NCI-H748 (cell line): ENCODE data around the gene ADGRA1.
"Not testable (repeated sequence)": the region's sequence is repeated elsewhere in the genome, so short reads cannot be mapped to it uniquely, and the experiment has no call there.

Experiments
- DNase-seq: peaks from one replicate; lab custom pipeline; 2025; ENCODE audit not compliant: unreplicated experiment; lab: John Stamatoyannopoulos, UW

ADGRA1 gene, protein sequence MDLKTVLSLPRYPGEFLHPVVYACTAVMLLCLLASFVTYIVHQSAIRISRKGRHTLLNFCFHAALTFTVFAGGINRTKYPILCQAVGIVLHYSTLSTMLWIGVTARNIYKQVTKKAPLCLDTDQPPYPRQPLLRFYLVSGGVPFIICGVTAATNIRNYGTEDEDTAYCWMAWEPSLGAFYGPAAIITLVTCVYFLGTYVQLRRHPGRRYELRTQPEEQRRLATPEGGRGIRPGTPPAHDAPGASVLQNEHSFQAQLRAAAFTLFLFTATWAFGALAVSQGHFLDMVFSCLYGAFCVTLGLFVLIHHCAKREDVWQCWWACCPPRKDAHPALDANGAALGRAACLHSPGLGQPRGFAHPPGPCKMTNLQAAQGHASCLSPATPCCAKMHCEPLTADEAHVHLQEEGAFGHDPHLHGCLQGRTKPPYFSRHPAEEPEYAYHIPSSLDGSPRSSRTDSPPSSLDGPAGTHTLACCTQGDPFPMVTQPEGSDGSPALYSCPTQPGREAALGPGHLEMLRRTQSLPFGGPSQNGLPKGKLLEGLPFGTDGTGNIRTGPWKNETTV

DNA sequence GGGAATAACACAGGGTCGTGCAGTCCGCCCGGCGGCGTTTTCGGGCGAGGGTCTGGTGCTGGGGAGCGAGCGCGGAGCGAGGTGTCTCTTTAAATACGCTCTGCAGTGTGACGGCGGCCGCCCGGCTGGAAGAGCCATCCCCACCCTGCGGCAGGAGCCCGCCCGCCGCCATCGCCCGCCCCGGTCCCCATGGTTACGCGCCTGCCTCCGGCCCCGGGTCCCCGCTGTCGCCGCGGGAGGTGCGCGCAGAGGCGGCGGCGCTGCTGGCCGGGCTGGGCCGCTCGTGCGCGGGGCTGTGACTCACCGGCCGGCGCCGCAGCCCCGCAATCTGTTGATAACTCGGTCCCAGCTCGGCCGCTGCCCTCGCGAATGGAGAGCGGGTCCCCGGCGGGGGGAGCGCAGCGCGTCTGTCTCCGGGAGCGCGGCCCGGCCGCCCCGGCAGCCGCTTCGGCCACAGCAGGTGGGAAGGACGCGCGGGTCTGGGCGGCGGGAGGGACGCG lies at the start of gene ADGRA1:
TSS of gene ADGRA1 (plus strand) at position 246 of the 500 bp plus-strand sequence. CDS start 986 bp downstream, outside the sequence.
- peak; percentile 66 for DNase-seq

DNA sequence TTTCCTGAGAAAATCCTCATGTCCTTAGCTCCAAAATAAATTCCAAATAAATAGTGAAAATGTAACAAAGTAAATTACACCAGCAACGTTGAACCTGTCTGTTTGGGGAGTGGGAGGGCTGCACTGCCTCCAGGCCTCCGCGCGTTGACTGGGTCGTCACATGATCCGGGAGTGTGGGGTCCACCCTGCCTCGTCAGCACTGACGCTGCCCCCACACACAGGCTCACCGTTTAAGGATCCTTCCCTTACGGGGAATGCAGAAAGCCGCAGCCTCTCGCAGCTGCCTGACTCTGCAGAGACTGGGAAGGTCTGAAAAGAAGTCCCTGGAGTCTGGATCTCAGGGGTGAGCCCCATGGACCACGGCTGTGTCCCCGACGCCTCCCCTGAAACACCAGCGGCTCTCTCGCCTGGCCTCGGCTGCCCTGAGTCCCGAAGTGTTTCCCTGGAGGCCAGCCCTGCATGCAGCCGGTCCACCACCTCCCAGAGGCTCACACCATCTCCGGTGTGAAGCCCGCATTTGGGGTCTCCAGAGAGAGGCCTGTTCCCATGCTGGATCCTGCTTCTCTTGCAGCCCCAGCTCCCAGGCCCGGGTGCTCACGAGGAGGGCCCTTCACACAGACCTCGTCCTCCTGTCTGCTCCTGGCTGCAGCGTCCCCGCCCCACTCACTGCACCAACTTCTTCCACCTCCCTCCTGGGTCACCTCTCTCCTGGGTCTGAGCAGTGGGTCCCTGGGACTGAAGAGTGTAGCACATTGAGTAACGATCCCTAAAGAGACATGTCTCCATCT lies 49.5 kb upstream of the ADGRA1 start:
- no peak for DNase-seq

- no peak for DNase-seq
These were observed 48.5 kb upstream of the ADGRA1 start for GRCh38 chr10:133039107-133039802.

DNA sequence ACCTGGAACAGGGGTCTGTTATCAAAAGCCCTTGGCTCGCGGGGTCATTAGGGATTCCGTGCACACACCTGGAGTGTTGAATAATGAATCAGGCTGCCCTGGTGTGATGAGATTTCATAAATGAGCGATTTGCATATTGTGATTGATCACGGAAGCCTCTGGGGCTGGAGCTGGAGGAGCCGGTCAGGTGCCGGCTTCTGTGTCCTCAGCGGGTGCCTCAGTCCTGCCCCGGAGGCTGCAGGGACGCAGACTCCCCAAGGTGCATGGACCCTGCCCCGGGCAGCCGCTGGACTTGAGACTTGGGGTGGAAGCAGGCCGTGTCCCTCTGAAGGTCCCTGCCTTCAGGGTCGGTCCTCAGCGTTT lies 47.9 kb upstream of the ADGRA1 start:
- DNase-seq: peak; percentile 14

DNA sequence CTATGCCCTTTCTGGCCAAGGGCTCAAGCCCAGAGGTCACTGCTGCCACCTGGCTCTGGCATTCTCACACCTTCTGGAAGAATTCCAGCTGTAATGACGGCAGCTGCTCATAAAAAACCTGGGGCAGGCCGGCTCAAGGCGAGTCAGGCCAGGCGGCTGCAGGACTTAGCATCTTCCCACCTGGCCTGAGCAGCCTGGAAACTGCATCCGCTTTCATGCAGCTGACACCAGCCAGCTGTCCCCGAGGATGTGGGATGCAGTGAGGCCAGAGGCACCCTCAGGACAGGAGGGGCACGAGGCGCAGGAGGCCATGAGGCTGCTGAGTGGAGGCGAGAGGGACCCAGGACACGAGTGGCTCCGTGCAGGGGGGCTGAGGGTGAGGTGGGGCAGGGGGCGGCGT lies 47.5 kb upstream of the ADGRA1 start:
- DNase-seq: peak; percentile 49

- no peak for DNase-seq
These were observed 46.6 kb upstream of the ADGRA1 start for GRCh38 chr10:133041101-133041500.

GRCh38 chr10:133042061-133042460 lies 45.7 kb upstream of the ADGRA1 start:
- no peak for DNase-seq

- DNase-seq: no peak
These were observed 44.9 kb upstream of the ADGRA1 start for GRCh38 chr10:133042816-133043215.

DNA sequence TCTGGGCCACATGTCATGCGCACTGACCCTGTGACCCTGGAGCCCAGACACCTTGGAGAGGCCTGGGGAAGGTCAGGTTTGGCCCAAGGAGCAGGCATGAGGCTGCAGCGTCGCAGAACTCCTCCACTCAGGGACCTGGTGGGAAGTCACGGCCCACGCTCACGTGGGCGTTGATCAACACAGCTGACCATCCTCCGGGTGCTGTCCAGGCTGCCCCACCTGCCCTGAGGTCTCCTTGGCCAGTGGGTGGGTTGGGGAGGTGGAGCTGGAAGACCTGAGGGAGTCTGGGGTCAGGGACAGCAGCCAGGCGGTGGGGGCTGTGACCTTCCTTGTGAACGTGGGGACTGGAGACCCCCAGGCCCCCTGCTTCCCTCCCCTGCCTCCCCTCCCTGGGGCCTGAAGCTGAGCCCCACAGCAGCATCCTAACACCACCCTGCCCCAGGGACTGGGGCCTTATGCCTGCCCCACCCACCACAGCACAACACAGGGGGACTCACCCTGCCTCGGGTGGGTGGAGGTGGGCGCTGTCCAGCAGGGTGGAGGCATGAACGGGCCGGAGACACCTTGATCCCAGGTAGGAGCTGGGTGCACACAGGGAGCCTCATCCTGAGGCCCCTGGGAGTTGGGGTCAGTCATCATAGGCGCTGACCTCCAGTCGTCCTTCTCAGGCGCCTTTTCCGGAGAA lies 44.0 kb upstream of the ADGRA1 start:
- DNase-seq: no peak

DNA sequence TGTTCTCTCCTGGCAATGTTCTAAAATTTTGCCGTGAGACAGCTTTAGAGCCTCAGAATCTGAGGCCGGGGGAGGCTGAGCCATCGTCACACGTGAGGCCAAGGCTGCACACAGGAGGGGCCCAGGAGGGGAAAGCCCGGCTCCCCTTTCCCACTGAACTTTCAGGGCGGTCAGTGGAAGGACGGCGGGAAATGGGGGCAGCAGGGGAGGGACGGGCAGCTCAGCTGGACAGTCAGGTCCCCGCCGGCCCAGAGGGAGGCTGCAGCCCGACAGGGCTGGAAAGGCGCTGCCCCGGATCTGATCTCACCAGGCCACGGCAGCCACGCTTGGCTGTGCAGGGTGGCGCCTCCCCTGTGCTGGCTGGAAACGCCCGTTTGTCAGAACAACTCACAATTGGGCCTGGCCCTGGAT lies 43.3 kb upstream of the ADGRA1 start:
- no peak for DNase-seq

DNA sequence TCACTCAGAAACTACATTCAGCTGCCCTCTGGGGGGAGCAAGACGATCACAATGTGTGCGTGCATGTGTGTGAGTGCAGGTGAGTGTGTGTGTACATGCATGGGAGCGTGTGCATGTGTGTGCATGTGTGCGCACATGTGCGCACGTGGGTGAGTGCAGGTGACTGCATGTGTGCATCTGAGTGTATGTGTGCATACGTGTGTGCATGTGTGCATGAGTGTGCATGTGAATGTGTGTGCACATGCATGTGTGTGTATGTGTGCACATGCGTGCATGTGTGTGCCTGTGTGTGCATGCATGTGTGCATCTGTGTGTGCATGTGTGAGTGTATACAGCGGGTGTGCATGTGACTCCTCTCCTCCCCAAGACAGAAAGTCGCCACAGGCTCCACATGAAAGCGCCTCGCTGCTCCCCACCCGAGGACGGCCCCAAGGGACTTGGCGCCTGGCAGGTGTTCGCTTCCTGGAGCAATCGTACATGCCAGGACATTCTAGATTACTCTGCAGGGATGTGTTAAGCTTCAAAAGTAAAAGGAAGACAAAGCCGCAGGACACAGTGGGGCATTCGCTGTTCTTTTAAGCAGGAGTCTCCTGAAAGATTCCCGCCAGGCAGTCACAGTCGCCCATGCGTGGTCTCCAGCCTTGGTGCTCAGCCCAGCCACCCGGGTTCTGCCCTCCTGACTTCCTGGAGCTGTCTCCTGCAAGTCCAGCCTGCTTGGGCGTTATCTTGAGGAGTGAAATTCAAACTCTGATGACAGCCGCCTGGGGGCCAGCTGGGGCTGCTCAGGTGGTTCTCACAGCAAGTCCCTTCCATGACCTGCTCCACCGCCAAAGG lies 42.0 kb upstream of the ADGRA1 start:
- no peak for DNase-seq

- no peak for DNase-seq
These were observed 41.3 kb upstream of the ADGRA1 start for GRCh38 chr10:133046390-133046765.

DNA sequence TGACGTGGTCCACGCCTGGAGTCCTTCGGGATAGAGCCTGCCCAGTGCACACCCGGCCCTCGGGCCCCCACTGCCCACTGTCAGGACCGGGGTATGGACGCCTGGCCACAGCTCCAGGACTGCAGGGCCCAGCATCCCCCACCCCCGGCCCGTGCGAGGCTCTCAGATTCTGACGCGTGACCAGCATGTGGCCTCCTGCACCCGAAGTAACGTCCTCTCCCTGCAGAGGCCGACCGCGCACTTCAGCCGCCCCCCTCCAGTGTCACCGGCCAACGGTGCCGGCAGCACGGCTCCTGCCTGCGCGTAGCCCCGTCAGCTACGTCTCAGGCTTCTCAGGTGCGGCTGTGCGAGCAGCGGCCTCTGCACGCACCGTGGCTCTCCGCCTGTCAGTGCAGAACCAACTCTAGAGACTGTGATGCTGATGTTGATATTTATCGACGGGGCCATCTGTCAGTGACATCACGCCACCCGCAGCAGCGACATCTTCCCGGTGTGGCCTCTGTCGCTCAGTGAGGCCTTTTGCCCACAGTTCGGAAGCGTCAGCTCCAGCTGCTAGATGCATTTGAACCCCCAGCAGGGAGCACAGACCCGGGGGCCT lies 40.1 kb upstream of the ADGRA1 start:
- DNase-seq: no peak

GRCh38 chr10:133048266-133048665 lies 39.5 kb upstream of the ADGRA1 start:
- no peak for DNase-seq

- no peak for DNase-seq
These were observed 38.8 kb upstream of the ADGRA1 start for GRCh38 chr10:133048926-133049325.

- no peak for DNase-seq
These were observed 38.1 kb upstream of the ADGRA1 start for GRCh38 chr10:133049639-133050038.

GRCh38 chr10:133050371-133050770 lies 37.4 kb upstream of the ADGRA1 start:
- no peak for DNase-seq

- no peak for DNase-seq
These were observed 35.6 kb upstream of the ADGRA1 start for GRCh38 chr10:133052076-133052475.

DNA sequence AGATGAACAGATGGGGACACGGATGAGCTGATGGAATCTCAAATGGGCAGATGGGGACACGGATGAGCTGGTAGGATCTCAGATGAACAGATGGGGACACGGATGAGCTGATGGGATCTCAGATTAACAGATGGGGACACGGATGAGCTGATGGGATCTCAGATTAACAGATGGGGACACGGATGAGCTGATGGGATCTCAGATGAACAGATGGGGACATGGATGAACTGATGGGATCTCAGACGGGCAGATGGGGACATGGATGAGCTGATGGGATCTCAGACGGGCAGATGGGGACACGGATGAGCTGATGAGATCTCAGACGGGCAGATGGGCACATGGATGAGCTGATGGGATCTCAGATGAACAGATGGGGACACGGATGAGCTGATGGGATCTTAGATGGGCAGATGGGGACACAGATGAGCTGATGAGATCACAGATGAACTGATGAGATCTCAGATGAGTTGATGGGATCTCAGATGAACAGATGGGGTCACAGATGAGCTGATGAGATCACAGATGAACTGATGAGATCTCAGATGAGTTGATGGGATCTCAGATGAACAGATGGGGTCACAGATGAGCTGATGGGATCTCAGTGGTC lies 34.1 kb upstream of the ADGRA1 start:
- not testable (repeated sequence) for DNase-seq
